GM12864 (cell line): ENCODE results near the gene FUZ.

ENCODE experiments used
- DNase-seq: peaks from one replicate; pipeline ENCODE4 v3.0.0-alpha.2; 2011; ENCODE audit warnings: low read depth
- H3K4me3 ChIP-seq: 2 replicates; pipeline ENCODE4 v1.5.1; 2011; ENCODE audit warnings: mild to moderate bottlenecking, low read depth, low read length, control low read depth
- TF ChIP-seq, protein P1 (sequence below): IDR thresholded peaks from 2 replicates; pipeline ENCODE4 v1.5.1; 2011; ENCODE audit warnings: low read depth, mild to moderate bottlenecking, moderate library complexity, low read length, control low read depth, inconsistent platforms; ENCODE audit errors: missing control alignments

The FUZ gene

DNA sequence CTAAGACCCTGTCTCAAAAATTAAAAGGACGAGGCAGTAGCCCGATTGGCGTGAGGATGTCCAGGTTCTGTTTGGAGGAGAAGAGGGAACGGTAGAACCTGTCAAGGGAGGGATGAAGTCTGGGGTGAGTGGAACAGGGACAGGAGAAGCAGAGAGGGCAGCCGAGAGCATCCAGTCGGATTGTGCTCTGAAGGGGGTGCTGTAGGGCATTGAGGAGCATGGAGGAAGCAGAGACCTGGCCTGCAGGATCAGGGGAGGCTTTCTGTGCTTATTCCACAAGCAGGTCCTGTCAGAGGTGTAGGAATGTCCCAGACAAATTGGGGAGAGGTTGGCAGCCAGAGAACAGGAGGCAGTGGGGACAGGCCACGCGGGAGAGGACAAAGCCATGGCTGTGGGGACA is 32.2 kb downstream of the FUZ start:
- DNase-seq, result no peak
- TF ChIP-seq, protein P1, sequence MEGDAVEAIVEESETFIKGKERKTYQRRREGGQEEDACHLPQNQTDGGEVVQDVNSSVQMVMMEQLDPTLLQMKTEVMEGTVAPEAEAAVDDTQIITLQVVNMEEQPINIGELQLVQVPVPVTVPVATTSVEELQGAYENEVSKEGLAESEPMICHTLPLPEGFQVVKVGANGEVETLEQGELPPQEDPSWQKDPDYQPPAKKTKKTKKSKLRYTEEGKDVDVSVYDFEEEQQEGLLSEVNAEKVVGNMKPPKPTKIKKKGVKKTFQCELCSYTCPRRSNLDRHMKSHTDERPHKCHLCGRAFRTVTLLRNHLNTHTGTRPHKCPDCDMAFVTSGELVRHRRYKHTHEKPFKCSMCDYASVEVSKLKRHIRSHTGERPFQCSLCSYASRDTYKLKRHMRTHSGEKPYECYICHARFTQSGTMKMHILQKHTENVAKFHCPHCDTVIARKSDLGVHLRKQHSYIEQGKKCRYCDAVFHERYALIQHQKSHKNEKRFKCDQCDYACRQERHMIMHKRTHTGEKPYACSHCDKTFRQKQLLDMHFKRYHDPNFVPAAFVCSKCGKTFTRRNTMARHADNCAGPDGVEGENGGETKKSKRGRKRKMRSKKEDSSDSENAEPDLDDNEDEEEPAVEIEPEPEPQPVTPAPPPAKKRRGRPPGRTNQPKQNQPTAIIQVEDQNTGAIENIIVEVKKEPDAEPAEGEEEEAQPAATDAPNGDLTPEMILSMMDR, result no peak
- no peak overlapping the region for H3K4me3 ChIP-seq

DNA sequence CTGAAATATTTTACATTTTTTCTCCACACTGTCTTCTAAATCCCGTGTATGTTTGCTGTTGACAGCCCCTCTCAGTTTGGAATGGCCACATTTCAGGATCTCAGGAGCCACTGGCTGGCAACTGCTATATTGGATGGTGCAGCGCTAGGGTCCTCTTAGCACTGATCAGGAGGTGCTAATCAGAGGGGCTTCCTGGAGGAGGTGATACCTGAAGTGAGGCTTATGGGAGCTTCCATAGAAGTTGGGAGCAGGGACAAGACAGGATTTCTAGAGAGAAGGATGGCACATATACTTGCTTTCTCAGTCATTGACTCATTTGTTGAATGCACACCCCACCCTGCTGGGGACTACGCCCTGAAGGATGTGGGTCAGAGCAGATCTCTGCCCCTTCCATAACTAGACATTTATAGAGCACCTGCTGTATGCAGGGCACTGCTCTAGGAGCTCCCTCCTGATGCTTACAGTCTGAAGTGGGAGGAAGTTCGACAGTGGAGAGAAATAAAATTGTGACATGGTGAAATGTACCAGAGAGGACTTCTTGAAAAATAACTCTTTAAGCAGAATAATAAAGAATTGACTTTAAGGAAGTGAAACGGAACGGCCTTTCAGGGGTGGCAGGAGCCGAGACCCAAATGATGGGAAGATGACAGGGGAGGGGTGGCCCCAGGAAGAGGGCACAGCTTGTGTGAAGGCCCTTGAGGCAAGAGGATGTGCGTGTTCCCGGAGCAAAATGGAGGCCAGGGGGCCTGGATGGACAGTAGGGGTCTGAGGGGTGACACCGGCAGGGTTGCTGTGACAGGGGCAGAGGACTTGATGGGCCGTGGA is 33.1 kb downstream of the FUZ start:
- TF ChIP-seq, protein P1, result no peak
- H3K4me3 ChIP-seq, result no peak overlapping the region
- no peak for DNase-seq

DNA sequence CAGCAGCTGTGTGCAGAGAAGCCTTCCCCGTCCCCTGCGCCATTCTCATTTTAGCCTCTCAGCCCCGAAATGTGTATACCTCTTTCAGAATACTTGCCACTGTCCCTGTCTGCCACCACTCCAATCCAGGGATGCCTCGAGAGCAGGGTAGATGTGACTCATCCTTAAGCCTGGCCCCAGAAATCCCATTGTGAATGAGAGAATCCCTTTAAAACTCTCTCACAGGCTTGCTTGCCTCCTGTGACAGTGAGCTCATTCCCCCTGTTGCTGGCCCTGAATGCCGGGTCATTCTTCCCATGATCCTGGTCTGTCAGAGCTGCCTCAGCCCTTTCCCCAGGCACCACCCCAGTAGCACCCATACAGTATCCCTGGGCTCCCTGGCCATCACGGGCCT is 36.7 kb downstream of the FUZ start:
- DNase-seq, result no peak
- H3K4me3 ChIP-seq, result no peak overlapping the region
- TF ChIP-seq, protein P1, result no peak

DNA sequence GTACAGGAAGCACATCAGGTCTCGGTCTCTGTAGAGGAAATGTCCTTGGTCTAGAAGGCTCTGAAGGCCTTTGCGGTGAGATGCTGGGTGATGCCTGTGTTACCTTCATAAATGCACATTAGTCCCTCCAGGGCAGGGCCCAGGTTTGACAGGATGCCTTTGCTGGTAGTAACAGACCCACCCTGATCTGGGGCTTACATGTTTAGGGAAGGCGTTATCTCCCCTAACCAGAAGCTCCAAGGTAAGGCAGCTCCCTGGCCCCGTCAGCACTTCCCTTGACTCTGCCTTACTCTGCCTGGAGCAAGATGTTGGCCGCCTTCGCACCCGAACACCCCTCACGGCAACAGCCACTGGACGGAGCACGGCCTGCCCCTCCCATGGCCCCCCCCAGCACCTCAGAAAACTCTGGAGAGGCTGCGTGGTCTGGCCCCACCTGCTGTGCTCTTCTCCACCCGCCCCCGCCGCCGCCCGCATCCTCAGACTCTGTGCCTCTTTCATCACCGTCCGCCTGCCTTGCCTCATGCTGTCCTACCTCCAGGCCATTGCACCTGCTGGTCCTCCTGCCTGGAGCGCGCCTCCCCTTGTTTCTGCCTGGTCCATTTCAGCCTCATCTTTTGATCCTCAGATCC is 37.2 kb downstream of the FUZ start:
- TF ChIP-seq, protein P1, result no peak
- DNase-seq, result no peak
- no peak overlapping the region for H3K4me3 ChIP-seq

DNA sequence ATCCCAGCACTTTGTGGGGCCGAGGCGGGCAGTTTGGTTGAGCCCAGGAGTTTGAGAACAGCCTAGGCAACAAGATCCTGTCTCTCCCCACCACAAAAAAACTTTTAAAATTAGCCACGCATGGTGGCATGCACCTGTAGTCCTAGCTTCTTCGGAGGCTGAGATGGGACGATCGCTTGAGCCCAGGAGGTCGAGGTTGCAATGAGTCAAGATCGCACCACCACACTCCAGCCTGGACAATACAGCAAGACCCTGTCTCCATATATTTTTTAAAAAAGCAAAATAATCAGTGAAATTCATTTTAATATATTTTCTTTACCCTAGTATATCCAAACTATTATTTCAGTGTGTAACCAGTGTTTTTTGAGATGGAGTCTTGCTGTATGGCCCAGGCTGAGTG is 38.1 kb downstream of the FUZ start:
- TF ChIP-seq, protein P1, result no peak
- no peak for DNase-seq
- H3K4me3 ChIP-seq, result no peak overlapping the region

DNA sequence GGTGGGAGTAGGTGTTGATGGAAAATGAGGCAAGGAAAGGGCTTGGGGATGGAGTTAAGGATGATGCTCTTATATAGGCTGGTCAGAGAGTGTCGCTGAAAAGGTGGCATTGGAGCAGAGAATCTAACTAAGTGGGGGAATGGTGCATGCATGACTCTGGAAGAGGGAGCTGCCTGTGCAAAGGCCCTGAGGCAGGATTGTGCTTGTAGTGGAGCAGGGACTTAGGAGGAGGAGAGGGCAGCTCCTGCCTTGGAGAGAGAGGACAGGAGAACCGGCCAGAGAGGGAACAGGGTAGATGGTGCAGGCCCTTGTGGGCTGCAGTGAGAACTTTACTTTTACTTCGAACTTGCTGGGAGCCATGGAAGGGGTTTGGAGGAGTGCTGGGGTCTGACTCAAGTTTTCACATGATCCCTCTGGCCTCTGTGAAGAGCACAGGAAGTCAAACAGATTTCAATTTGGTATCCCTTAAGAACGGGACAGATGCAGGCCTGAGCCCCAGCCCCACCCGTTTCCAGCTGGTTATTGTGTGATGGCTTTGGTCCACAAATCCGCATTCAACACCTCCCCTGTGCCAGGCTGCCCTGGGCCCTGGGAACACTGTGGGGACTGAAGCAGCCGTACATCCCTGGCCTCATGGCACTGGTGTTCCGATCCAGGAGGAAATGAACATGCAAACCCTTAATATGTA is 39.3 kb downstream of the FUZ start:
- TF ChIP-seq, protein P1, result no peak
- no peak for DNase-seq
- no peak overlapping the region for H3K4me3 ChIP-seq
